ENCODE results near the gene ANKRD13A.

The ANKRD13A gene

GRCh38 chr12:109952873-109953272 lies 46.4 kb upstream of the ANKRD13A start:
- no peak overlapping the region for H3K4me3 ChIP-seq (ENCODE audit: low read depth, low read length)
- CTCF ChIA-PET, result interaction anchor here (1.5 to 1.6 kb wide), 3 partner anchors 9 to 107 kb away, joined by 4 to 5 read pairs (median 5); no protein-coding TSS in a partner anchor
- TF ChIP-seq CTCF (IDR thresholded peaks at IDR 0.05; ENCODE audit: insufficient read depth, low read length, missing control alignments), result no peak
- no peak for DNase-seq (ENCODE audit: low read depth, low spot score)
- POLR2A ChIA-PET, result no interaction called here

- no peak for DNase-seq (ENCODE audit: low read depth, low spot score)
- CTCF ChIA-PET, result interaction anchor here (1.5 to 1.6 kb wide), 2 partner anchors 8 to 25 kb away, joined by 4 to 5 read pairs; no protein-coding TSS in a partner anchor
- POLR2A ChIA-PET, result no interaction called here
- no peak overlapping the region for H3K4me3 ChIP-seq (ENCODE audit: low read depth, low read length)
- no peak for TF ChIP-seq CTCF (IDR thresholded peaks at IDR 0.05; ENCODE audit: insufficient read depth, low read length, missing control alignments)
Measured at GRCh38 chr12:109953656-109954055, 45.6 kb upstream of the ANKRD13A start.

GRCh38 chr12:109958374-109958773 lies 40.9 kb upstream of the ANKRD13A start:
- ChIA-PET POLR2A (no interaction called here), CTCF (no interaction called here)
- no peak for TF ChIP-seq CTCF (IDR thresholded peaks at IDR 0.05; ENCODE audit: insufficient read depth, low read length, missing control alignments)
- H3K4me3 ChIP-seq (ENCODE audit: low read depth, low read length), result no peak overlapping the region
- DNase-seq (ENCODE audit: low read depth, low spot score), result no peak

- DNase-seq (ENCODE audit: low read depth, low spot score), result no peak
- no peak overlapping the region for H3K4me3 ChIP-seq (ENCODE audit: low read depth, low read length)
- TF ChIP-seq CTCF (IDR thresholded peaks at IDR 0.05; ENCODE audit: insufficient read depth, low read length, missing control alignments), result no peak
- CTCF ChIA-PET, result interaction anchor here (1.5 kb wide), 1 partner anchor 26 kb away, joined by 3 read pairs; no protein-coding TSS in a partner anchor
- POLR2A ChIA-PET, result no interaction called here
Measured at GRCh38 chr12:109959411-109960093, 39.7 kb upstream of the ANKRD13A start.

GRCh38 chr12:109961201-109961600 lies 38.0 kb upstream of the ANKRD13A start:
- H3K4me3 ChIP-seq (ENCODE audit: low read depth, low read length), result no peak overlapping the region
- POLR2A ChIA-PET, result no interaction called here
- no peak for TF ChIP-seq CTCF (IDR thresholded peaks at IDR 0.05; ENCODE audit: insufficient read depth, low read length, missing control alignments)
- CTCF ChIA-PET, result interaction anchor here (1.4 to 1.5 kb wide), 2 partner anchors 8 to 28 kb away, joined by 3 to 4 read pairs; no protein-coding TSS in a partner anchor
- no peak for DNase-seq (ENCODE audit: low read depth, low spot score)

- no peak for TF ChIP-seq CTCF (IDR thresholded peaks at IDR 0.05; ENCODE audit: insufficient read depth, low read length, missing control alignments)
- no peak for DNase-seq (ENCODE audit: low read depth, low spot score)
- no peak overlapping the region for H3K4me3 ChIP-seq (ENCODE audit: low read depth, low read length)
- CTCF ChIA-PET, result interaction anchor here (1.4 kb wide), 1 partner anchor 9 kb away, joined by 4 read pairs; no protein-coding TSS in a partner anchor
- POLR2A ChIA-PET, result no interaction called here
Measured at GRCh38 chr12:109961612-109962011, 37.6 kb upstream of the ANKRD13A start.
